ENCODE data around the gene FZR1. TPM values are rescaled to one million over a fixed set of nuclear protein-coding genes. Genes with fewer than 3 reads are reported as not detected.

Gene FZR1
- total RNA-seq, 2 experiments from 2014 or later = 39.9 to 40.9 TPM

DNA sequence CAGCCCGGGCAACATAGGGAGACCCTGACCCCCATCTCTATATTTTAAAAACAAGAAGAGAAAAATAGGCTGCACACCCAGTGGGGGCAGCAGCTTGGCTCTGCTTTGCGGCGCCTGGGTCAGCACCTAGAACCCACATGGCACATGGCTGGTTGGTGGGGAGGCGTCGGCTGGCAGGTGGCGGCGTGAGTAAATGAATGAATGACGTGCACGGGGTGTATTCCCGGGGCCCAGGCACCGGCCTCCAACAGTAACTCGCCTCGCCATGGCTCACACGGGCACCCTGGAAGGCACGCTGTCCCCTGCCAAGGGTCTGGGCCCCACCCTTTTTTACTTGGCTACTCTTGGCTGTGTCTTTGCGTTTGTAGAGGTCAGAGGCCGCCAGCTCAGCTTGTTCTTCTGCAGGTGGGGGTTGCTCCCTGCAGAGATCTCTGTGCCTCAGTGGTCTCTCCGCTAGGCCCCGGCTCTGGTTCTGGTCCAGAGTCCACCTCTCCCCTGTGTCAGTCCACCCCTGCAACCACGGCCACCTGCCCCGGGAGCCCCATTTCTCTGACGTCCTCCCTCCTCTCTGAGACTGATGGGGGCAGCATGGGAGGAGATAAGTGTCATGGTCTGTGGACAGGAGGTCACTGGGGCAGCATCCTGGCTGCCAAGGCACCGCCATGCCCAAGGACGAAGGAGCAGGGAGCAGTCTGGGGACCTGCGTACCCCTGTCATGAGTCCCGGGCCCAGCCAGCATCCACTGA, 5.6 kb downstream of the FZR1 start:
- no peaks in the 10 kb centered on the region for H3K9me3 Mint-ChIP-seq
- no peak overlapping the region for H3K27ac Mint-ChIP-seq
- ATAC-seq = no peak
- no peak overlapping the region for H3K4me3 Mint-ChIP-seq
- H3K4me1 Mint-ChIP-seq (ENCODE audit: low read depth) = peaks cover 61% of the 10 kb centered on the region
- H3K27me3 Mint-ChIP-seq = no peaks in the 10 kb centered on the region
- peaks cover 13% of the 10 kb centered on the region for H3K36me3 Mint-ChIP-seq (ENCODE audit: low read depth)
- ChIA-PET POLR2A (interaction anchor here (0.7 to 1.0 kb wide), 2 partner anchors 11 to 21 kb away, joined by 3 read pairs; partner anchors contain the start of gene DOHH), CTCF (interaction anchor here (2.1 kb wide), 1 partner anchor 33 kb away, joined by 5 read pairs; no protein-coding TSS in a partner anchor)
- DNase-seq = no peak
- intact Hi-C loops (cut with micrococcal nuclease) = no loop called here
- TF ChIP-seq, protein P1, sequence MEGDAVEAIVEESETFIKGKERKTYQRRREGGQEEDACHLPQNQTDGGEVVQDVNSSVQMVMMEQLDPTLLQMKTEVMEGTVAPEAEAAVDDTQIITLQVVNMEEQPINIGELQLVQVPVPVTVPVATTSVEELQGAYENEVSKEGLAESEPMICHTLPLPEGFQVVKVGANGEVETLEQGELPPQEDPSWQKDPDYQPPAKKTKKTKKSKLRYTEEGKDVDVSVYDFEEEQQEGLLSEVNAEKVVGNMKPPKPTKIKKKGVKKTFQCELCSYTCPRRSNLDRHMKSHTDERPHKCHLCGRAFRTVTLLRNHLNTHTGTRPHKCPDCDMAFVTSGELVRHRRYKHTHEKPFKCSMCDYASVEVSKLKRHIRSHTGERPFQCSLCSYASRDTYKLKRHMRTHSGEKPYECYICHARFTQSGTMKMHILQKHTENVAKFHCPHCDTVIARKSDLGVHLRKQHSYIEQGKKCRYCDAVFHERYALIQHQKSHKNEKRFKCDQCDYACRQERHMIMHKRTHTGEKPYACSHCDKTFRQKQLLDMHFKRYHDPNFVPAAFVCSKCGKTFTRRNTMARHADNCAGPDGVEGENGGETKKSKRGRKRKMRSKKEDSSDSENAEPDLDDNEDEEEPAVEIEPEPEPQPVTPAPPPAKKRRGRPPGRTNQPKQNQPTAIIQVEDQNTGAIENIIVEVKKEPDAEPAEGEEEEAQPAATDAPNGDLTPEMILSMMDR (IDR thresholded peaks at IDR 0.05) = no peak

DNA sequence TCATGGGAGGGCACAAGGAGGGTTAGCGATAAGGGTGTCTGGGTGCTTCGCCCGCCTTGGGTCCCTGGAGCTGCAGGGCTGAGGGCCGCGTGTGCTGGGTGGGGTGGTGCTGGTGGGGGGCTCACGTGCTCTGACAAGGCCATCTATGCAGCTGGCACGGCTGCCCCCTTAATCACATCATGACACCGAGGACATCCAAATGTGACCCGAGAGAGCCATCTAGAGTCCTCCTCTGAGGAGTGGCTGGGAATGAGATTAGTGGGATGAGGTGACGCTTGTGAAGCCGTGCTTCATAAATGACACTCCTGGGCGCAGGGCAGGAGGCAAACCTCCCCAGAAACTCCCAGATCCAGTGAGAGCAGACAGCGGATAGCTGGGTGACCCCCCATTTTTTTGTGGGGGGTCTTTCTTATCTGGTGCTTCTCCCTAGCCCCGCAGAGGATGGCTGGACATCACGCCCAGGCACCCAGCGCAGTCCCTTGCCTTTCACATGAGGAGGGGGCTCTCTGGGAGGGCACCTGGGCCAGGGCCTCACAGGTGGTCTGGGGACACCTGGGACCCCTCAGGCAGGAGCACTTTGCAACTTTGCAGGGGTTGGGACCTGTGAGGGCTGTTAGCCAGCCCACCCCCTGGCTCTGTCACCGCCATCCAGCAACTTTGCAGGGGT, 6.6 kb downstream of the FZR1 start:
- Mint-ChIP-seq H3K4me3 (no peak overlapping the region), H3K4me1 (ENCODE audit: low read depth) (peaks cover 57% of the 10 kb centered on the region), H3K9me3 (no peaks in the 10 kb centered on the region), H3K27ac (no peak overlapping the region), H3K36me3 (ENCODE audit: low read depth) (peaks cover 5% of the 10 kb centered on the region), H3K27me3 (no peaks in the 10 kb centered on the region)
- no peak for DNase-seq
- intact Hi-C loops (cut with micrococcal nuclease) = no loop called here
- POLR2A ChIA-PET = interaction anchor here (1.0 kb wide), 2 partner anchors 10 to 12 kb away, joined by 3 read pairs; partner anchors contain the start of gene DOHH
- ATAC-seq = no peak
- TF ChIP-seq, protein P1 (IDR thresholded peaks at IDR 0.05) = no peak
- CTCF ChIA-PET = interaction anchor here (2.1 kb wide), 1 partner anchor 32 kb away, joined by 5 read pairs; no protein-coding TSS in a partner anchor

DNA sequence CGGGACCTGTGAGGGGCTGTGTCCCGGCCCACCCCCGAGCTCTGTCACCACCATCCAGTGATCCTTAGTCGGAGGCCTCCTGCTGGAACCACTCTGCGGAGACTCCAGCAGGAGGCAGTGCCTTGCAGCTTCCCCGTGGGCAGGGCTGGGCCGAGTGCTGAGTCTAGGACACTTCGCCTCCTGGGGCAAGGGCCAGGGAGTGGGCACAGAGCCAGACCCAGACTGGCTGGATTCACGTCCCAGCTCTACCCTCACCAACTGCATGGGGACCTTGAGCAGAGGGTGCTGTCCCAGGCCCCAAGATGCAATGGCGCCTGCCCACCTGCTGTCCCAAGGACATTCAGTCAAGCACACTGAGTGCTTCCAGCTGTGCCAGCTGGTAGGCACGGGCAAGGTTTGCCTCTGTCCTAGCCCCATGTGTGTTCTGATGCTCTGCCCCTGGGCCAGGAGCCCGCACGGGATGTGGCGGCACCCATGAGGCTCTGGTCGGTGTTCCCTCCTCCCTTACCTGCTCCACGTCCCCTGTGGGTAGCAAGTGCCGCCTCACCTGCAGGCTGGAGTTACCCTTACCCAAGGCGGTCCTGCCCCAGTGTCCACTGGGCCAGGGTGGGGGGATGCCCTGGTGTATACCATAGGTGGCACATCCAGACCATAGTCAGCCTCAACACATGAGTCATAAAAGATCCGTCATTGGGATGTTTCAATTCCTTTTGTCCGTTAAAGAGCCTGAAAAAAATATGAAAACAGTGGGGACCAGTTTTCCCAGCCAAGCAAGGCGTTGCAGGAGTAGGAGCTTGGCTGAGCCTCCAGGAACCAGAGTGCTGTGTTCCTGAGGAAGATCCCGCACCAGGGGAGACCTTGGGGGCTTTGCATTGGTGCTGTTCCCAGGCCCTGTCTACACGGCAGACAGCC, 7.4 kb downstream of the FZR1 start:
- ATAC-seq (no peak), DNase-seq (no peak)
- TF ChIP-seq, protein P1 (IDR thresholded peaks at IDR 0.05) = no peak
- ChIA-PET CTCF (interaction anchor here (2.1 kb wide), 1 partner anchor 32 kb away, joined by 5 read pairs; no protein-coding TSS in a partner anchor), POLR2A (interaction anchor here (0.7 to 1.0 kb wide), 2 partner anchors 9 to 468 kb away, joined by 3 read pairs; no protein-coding TSS in a partner anchor)
- Mint-ChIP-seq H3K36me3 (ENCODE audit: low read depth) (peaks cover 3% of the 10 kb centered on the region), H3K4me1 (ENCODE audit: low read depth) (peaks cover 59% of the 10 kb centered on the region), H3K4me3 (no peak overlapping the region), H3K27me3 (no peaks in the 10 kb centered on the region), H3K9me3 (no peaks in the 10 kb centered on the region), H3K27ac (no peak overlapping the region)
- intact Hi-C loops (cut with micrococcal nuclease) = no loop called here

DNA sequence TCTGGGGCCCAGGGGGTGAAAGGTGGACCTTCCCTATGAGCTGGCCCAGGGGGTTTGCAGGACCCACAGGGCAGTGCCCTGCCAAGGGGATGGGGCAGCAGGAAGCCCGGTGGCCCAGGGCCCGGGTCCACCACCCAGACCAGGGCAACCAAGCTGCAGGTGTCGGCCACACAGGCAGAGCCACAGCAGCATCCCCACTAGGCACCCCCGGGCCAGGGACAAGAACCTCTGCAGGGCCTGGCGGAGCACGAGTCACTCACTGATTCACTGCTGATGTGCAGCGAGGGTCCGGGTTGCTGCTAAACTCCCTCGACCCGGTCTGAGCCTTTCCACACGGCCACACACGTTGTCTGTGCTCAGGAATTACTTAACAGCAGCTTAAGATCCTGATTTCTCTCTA, 8.8 kb downstream of the FZR1 start:
- peaks cover 2% of the 10 kb centered on the region for H3K36me3 Mint-ChIP-seq (ENCODE audit: low read depth)
- no peak for ATAC-seq
- TF ChIP-seq, protein P1 (IDR thresholded peaks at IDR 0.05) = no peak
- no peak overlapping the region for H3K27ac Mint-ChIP-seq
- intact Hi-C loops (cut with micrococcal nuclease) = no loop called here
- no peak overlapping the region for H3K4me3 Mint-ChIP-seq
- POLR2A ChIA-PET = interaction anchor here (1.0 kb wide), 1 partner anchor 14 kb away, joined by 3 read pairs; the partner anchor contains the start of gene DOHH
- H3K27me3 Mint-ChIP-seq = no peaks in the 10 kb centered on the region
- H3K4me1 Mint-ChIP-seq (ENCODE audit: low read depth) = peaks cover 48% of the 10 kb centered on the region
- CTCF ChIA-PET = no interaction called here
- H3K9me3 Mint-ChIP-seq = no peaks in the 10 kb centered on the region
- no peak for DNase-seq
